Activated T-cell treated with anti-CD3 and anti-CD28 coated beads, Interleukin-2, amount 50 U/mL, for 72 hours (primary cell): Measurements from ENCODE around the gene TNFAIP8. TPM values are rescaled to one million over a fixed set of nuclear protein-coding genes. Genes with fewer than 3 reads are reported as not detected.

Experiments
- ATAC-seq, 2 donors: fragments of 150-1000 bp; cut with Tn5 transposase; replicated peaks in 1 of 2; 2 replicates each; pipeline ENCODE4 v1.10.0; 2021; ENCODE audit warnings: moderate library complexity in 2 of 2, mild to moderate bottlenecking in 1 of 2
- DNase-seq, 2 donors: peaks; one replicate each; pipeline ENCODE4 v3.0.0; 2021 to 2022; ENCODE audit warnings: mixed read lengths in 1 of 2
- H3K27ac Mint-ChIP-seq: one replicate; pipeline ENCODE4 v1.8.0; 2022; ENCODE audit warnings: mild to moderate bottlenecking, moderate library complexity, mixed read lengths
- H3K27me3 Mint-ChIP-seq: one replicate; pipeline ENCODE4 v1.8.0; 2022; ENCODE audit warnings: low read depth, mixed read lengths
- H3K36me3 Mint-ChIP-seq, 2 donors: one replicate each; pipeline ENCODE4 v1.8.0; 2022; ENCODE audit warnings: mixed read lengths in 2 of 2, mild to moderate bottlenecking in 1 of 2; ENCODE audit not compliant: insufficient read depth in 2 of 2
- H3K4me1 Mint-ChIP-seq: one replicate; pipeline ENCODE4 v1.8.0; 2022; ENCODE audit warnings: low read depth, mixed read lengths
- H3K4me3 Mint-ChIP-seq, 2 donors: one replicate each; pipeline ENCODE4 v1.8.0; 2022; ENCODE audit warnings: mild to moderate bottlenecking in 2 of 2, mixed read lengths in 2 of 2, moderate library complexity in 2 of 2
- H3K9me3 Mint-ChIP-seq, 2 donors: one replicate each; pipeline ENCODE4 v1.8.0; 2022; ENCODE audit warnings: mixed read lengths in 2 of 2
- total RNA-seq, 2 donors: library from RNA; stranded (reverse); gene quantifications; one replicate each; pipeline ENCODE4 v1.2.3, GENCODE V29; 2022

TNFAIP8 gene
- total RNA-seq, 2 donors from 2014 or later: 117 to 137 TPM

- ATAC-seq (no peak), DNase-seq (no peak)
- Mint-ChIP-seq H3K27me3 (no peaks in the 10 kb centered on the region), H3K4me3 (peak overlapping the region; percentile 83 to 95), H3K36me3 (peaks cover 2 to 3% of the 10 kb centered on the region in 2 donors), H3K9me3 (no peaks in the 10 kb centered on the region), H3K4me1 (peaks cover 98% of the 10 kb centered on the region), H3K27ac (peak overlapping the region; percentile 92)
Measured at GRCh38 chr5:119343052-119343451, 12.8 kb upstream of the TNFAIP8 start.

GRCh38 chr5:119343766-119344165 is 12.1 kb upstream of the TNFAIP8 start:
- no peaks in the 10 kb centered on the region for H3K27me3 Mint-ChIP-seq
- ATAC-seq: peak; percentile 59 to 61
- H3K4me1 Mint-ChIP-seq: peaks cover 98% of the 10 kb centered on the region
- DNase-seq: peak; percentile 75 to 81
- H3K4me3 Mint-ChIP-seq: peak overlapping the region; percentile 56 to 83
- no peaks in the 10 kb centered on the region for H3K9me3 Mint-ChIP-seq
- H3K27ac Mint-ChIP-seq: peak overlapping the region; percentile 98
- H3K36me3 Mint-ChIP-seq: peaks cover 2 to 3% of the 10 kb centered on the region in 2 donors

- peak in 1 of 2 donors; percentile 2 for ATAC-seq
- peak overlapping the region; percentile 56 to 83 for H3K4me3 Mint-ChIP-seq
- no peaks in the 10 kb centered on the region for H3K27me3 Mint-ChIP-seq
- H3K4me1 Mint-ChIP-seq: peaks cover 98% of the 10 kb centered on the region
- no peaks in the 10 kb centered on the region for H3K9me3 Mint-ChIP-seq
- H3K36me3 Mint-ChIP-seq: peaks cover 3 to 5% of the 10 kb centered on the region in 2 donors
- H3K27ac Mint-ChIP-seq: peak overlapping the region; percentile 98
- no peak for DNase-seq
Measured at GRCh38 chr5:119344231-119344630, 11.6 kb upstream of the TNFAIP8 start.

GRCh38 chr5:119345861-119346260 is 10.0 kb upstream of the TNFAIP8 start:
- no peak for DNase-seq
- H3K4me3 Mint-ChIP-seq: peak overlapping the region; percentile 70 to 78
- no peaks in the 10 kb centered on the region for H3K9me3 Mint-ChIP-seq
- H3K36me3 Mint-ChIP-seq: peaks cover 0 to 5% of the 10 kb centered on the region in 2 donors
- H3K27ac Mint-ChIP-seq: peak overlapping the region; percentile 95
- H3K27me3 Mint-ChIP-seq: no peaks in the 10 kb centered on the region
- no peak for ATAC-seq
- H3K4me1 Mint-ChIP-seq: peaks cover 98% of the 10 kb centered on the region

- Mint-ChIP-seq H3K4me1 (peaks cover 95% of the 10 kb centered on the region), H3K27me3 (no peaks in the 10 kb centered on the region), H3K9me3 (no peaks in the 10 kb centered on the region), H3K36me3 (peaks cover 0 to 5% of the 10 kb centered on the region in 2 donors), H3K27ac (peak overlapping the region; percentile 95), H3K4me3 (peak overlapping the region; percentile 70 to 78)
- ATAC-seq (peak in 1 of 2 donors; percentile 5), DNase-seq (no peak)
Measured at GRCh38 chr5:119346394-119346793, 9.4 kb upstream of the TNFAIP8 start.

- H3K27me3 Mint-ChIP-seq: no peaks in the 10 kb centered on the region
- no peaks in the 10 kb centered on the region for H3K9me3 Mint-ChIP-seq
- peaks cover 0 to 5% of the 10 kb centered on the region in 2 donors for H3K36me3 Mint-ChIP-seq
- H3K27ac Mint-ChIP-seq: peak overlapping the region; percentile 95
- H3K4me1 Mint-ChIP-seq: peaks cover 95% of the 10 kb centered on the region
- ATAC-seq (no peak), DNase-seq (no peak)
- peak overlapping the region; percentile 30 to 78 for H3K4me3 Mint-ChIP-seq
Measured at GRCh38 chr5:119347574-119347973, 8.2 kb upstream of the TNFAIP8 start.

GRCh38 chr5:119347991-119348390 is 7.8 kb upstream of the TNFAIP8 start:
- H3K27ac Mint-ChIP-seq: peak overlapping the region; percentile 95
- no peaks in the 10 kb centered on the region for H3K27me3 Mint-ChIP-seq
- no peak for ATAC-seq
- no peaks in the 10 kb centered on the region for H3K9me3 Mint-ChIP-seq
- peaks cover 95% of the 10 kb centered on the region for H3K4me1 Mint-ChIP-seq
- DNase-seq: no peak
- H3K4me3 Mint-ChIP-seq: peak overlapping the region in 1 of 2 donors; percentile 18
- peaks cover 2 to 5% of the 10 kb centered on the region in 2 donors for H3K36me3 Mint-ChIP-seq

- ATAC-seq (no peak), DNase-seq (no peak)
- Mint-ChIP-seq H3K9me3 (no peaks in the 10 kb centered on the region), H3K27me3 (no peaks in the 10 kb centered on the region), H3K36me3 (peaks cover 19 to 22% of the 10 kb centered on the region in 2 donors), H3K27ac (peak overlapping the region; percentile 69), H3K4me3 (peak overlapping the region; percentile 60 to 99), H3K4me1 (peaks cover 71% of the 10 kb centered on the region)
Measured at GRCh38 chr5:119353213-119353612, 2.6 kb upstream of the TNFAIP8 start.

GRCh38 chr5:119353686-119354366 is 2.0 kb upstream of the TNFAIP8 start:
- peaks cover 71% of the 10 kb centered on the region for H3K4me1 Mint-ChIP-seq

GRCh38 chr5:119354537-119355243 is 1.1 kb upstream of the TNFAIP8 start:
- Mint-ChIP-seq H3K36me3 (peaks cover 24 to 30% of the 10 kb centered on the region in 2 donors), H3K4me3 (peak overlapping the region; percentile 96 to 99), H3K9me3 (no peaks in the 10 kb centered on the region), H3K27ac (peak overlapping the region; percentile 69), H3K4me1 (peaks cover 71% of the 10 kb centered on the region), H3K27me3 (no peaks in the 10 kb centered on the region)
- DNase-seq (no peak), ATAC-seq (peak; percentile 1 to 14)

More at GRCh38 chr5:119353686-119354366, 2.0 kb upstream of the TNFAIP8 start:
- Mint-ChIP-seq H3K27me3 (no peaks in the 10 kb centered on the region), H3K4me3 (peak overlapping the region; percentile 60 to 99), H3K27ac (peak overlapping the region; percentile 69), H3K9me3 (no peaks in the 10 kb centered on the region), H3K36me3 (peaks cover 22 to 24% of the 10 kb centered on the region in 2 donors)
- peak; percentile 59 to 75 for ATAC-seq
- DNase-seq: peak; percentile 48 to 59

- DNase-seq (peak; percentile 70 to 71), ATAC-seq (peak; percentile 75 to 80)
- Mint-ChIP-seq H3K9me3 (no peaks in the 10 kb centered on the region), H3K36me3 (peaks cover 24 to 32% of the 10 kb centered on the region in 2 donors), H3K27ac (peak overlapping the region; percentile 69), H3K4me1 (peaks cover 71% of the 10 kb centered on the region), H3K27me3 (no peaks in the 10 kb centered on the region), H3K4me3 (peak overlapping the region; percentile 96 to 99)
Measured at GRCh38 chr5:119355244-119355638, 578 bp upstream of the TNFAIP8 start.

GRCh38 chr5:119356612-119357188 is 881 bp downstream of the TNFAIP8 start:
- DNase-seq (no peak), ATAC-seq (no peak)
- no peaks in the 10 kb centered on the region for H3K27me3 Mint-ChIP-seq
- peak overlapping the region; percentile 96 to 99 for H3K4me3 Mint-ChIP-seq
- H3K4me1 Mint-ChIP-seq: peaks cover 74% of the 10 kb centered on the region
- H3K27ac Mint-ChIP-seq: peak overlapping the region; percentile 99
- no peaks in the 10 kb centered on the region for H3K9me3 Mint-ChIP-seq
- H3K36me3 Mint-ChIP-seq: peaks cover 24 to 38% of the 10 kb centered on the region in 2 donors

GRCh38 chr5:119357270-119357669 is 1.5 kb downstream of the TNFAIP8 start:
- Mint-ChIP-seq H3K4me3 (peak overlapping the region; percentile 96 to 99), H3K36me3 (peaks cover 27 to 42% of the 10 kb centered on the region in 2 donors), H3K4me1 (peaks cover 74% of the 10 kb centered on the region), H3K27ac (peak overlapping the region; percentile 99), H3K27me3 (no peaks in the 10 kb centered on the region), H3K9me3 (no peaks in the 10 kb centered on the region)
- no peak for ATAC-seq
- no peak for DNase-seq
